Measurements from ENCODE around the gene TMEM115.

TMEM115 gene

GRCh38 chr3:50327943-50328691, 31.2 kb downstream of the TMEM115 start, which contains the start of gene TUSC2:
Gene TUSC2 (minus strand): TSS chr3:50328223. CDS start chr3:50328099, 124 bp downstream.
- DNase-seq, result peak; percentile 93

DNA sequence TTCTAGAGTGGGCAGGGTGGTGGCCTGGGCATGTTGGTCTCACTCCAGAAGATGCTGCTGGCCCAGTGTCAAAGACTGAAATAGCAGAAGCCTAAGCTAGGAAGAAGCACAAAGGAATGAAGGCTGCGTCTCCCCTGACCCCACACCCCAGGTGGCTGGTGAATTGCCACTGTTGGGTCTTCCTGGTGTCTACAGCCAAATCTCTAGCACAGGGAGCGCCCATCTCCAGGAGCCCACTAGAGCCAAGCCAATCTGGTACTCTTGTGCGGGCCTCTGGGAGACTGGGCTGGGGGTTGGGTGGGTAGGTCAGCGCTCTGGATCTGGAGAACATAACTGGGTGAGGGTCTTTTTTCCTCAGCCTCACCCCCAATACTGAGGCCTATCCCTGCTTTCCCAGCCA, 32.2 kb downstream of the TMEM115 start:
- DNase-seq, result no peak

- DNase-seq, result no peak
These were observed 33.2 kb downstream of the TMEM115 start for GRCh38 chr3:50326182-50326541.

DNA sequence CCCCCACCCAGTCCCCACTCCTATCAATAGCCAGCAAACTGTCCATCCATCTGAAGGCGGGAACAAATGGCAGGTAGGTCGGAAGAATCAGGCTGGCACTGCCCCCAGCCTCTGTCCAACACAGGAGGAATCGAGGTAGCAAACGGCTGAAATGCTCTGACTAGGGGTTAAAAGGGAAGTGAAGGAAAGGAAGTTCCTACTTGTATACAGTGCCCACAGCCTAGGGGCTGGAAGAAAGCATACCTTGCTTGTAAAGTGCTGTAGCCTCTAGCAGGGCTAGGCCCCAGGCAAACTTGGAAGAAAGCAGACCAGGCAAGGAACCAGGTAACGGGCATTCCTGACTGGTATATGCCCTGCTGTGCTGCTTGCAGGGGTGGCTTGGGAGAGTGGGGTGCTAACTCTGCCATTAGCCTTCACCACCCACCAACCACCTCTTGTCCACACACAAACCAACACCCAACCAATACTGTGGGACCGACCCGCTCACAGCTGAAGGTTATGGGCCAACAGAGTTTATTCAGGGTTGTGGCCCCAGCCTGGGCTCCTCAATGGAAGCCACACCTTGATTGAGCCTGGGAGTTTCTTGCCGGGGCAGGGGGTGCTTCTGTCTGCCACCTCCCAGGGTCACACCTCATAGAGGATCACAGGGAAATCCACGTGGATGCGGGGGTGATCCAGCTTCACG, 33.7 kb downstream of the TMEM115 start:
- no peak for DNase-seq

- no peak for DNase-seq
These were observed 34.2 kb downstream of the TMEM115 start for GRCh38 chr3:50325113-50325480.

DNA sequence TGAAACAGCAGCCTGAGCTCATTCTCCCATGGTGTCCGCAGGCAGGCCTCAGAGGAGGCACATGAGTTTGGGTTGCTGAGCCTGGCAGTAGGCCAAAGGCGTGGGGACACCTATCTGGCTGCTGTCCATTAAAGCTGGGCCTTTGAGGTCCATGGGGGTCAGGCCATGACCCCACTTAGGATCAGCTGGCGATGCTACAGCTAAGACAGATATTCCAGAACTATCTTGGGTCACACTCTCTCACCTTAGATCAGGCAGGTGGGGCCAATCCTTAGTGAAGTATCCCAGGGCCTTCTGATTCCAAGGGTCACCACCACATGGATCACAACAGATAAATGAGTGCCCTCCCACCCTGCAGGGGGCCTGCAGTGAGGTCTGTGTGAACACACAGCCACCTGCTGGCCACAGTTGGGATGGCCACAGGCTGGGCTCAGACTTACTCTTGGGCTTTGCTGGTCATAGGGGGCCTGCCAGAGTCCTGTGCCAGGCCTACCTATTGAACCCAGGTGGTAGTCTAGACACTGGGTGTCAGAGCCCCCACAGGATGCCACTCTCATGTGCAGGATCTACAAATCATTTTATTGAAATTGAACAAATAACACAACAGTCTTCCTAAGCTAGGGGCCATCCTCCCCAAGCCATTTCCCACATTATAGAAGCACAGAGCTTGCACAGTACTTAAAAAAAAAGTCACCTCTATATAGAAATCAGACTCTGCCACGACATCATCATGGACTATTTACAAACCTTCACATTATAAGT, 34.8 kb downstream of the TMEM115 start:
- peak; percentile 61 for DNase-seq

- DNase-seq, result no peak
These were observed 35.6 kb downstream of the TMEM115 start for GRCh38 chr3:50323614-50324199.

DNA sequence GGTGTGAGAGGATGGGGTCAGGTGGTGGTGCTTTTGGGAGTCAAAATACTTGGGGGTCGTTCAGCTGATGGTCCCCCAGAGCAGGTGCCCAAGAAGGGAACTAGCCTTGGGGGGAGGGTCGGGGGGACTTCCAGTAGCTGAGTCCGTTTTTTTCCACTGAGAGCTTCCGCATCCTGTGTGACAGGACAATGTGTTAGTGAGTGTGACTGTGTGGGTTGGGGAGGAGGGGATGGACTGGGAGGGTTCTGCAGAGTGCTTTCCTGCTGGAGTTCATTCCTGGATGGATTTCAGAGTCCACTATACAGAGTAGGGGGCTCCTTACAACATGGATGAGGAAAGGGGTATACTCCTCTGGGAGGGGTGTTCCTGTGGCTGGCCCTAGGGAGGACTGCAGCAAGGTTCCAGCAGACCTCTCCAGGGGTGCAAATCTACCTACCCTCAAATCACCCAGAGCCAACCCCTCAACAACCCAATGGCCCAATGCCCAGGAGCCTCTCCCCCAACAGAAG, 36.2 kb downstream of the TMEM115 start:
- no peak for DNase-seq

GRCh38 chr3:50322386-50323091, 36.8 kb downstream of the TMEM115 start, which contains the start of gene HYAL2:
Gene HYAL2 (minus strand): TSS chr3:50322745. CDS start chr3:50320489, 2,256 bp downstream.
- DNase-seq, result no peak

DNA sequence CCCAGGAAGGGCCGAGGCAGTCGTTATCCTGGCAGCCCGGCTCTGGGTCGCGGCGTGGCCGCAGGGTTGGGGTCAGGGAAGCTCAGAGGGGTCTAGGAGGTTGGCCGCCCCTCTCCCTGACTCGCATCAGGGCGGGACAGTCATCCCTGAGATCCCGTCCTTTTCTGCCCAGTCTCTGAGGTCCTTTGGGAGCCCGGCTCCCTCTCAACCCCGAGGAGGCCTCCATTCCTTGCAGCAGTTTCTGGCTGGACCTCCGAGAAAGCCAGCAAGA, 37.3 kb downstream of the TMEM115 start:
- DNase-seq, result no peak

DNA sequence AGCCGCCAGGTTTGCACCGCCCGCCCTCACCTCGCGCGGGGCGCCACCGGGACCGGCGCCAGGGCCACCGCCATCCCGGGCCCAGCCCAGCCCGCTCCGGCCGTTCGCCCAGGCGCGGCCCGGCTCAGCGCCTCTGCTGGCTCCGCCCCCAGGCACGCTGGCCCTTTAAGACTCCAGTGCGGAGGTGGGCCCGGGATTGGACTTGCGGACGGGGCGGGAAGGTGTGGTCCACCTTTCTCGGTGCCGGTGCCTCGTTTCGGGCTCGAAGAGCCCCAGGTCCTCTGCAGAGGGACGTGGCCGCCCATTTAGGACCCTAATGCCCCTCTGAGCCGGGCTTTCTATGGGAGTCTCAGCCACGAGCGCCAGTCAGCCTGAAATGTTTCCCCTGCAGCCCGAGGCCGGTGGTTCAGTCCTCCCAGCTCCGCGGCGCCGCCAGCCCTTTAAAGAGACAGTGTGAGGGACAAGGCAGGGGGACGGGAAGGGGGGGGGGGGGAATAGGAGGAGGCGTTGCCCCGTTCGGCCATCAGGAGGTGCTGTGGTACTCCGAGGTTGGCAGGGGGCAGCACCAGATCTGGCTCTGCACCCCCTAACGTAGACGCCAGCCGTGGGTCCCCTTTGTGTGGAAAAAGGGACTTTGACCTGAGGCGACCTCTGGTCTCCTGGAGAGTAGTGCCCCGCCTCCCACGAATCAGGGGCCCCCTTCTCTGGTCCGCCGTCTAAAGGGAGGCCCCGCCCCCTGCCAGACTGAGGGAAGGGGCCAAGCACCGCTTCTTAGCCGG, 37.8 kb downstream of the TMEM115 start:
- peak; percentile 85 for DNase-seq

DNA sequence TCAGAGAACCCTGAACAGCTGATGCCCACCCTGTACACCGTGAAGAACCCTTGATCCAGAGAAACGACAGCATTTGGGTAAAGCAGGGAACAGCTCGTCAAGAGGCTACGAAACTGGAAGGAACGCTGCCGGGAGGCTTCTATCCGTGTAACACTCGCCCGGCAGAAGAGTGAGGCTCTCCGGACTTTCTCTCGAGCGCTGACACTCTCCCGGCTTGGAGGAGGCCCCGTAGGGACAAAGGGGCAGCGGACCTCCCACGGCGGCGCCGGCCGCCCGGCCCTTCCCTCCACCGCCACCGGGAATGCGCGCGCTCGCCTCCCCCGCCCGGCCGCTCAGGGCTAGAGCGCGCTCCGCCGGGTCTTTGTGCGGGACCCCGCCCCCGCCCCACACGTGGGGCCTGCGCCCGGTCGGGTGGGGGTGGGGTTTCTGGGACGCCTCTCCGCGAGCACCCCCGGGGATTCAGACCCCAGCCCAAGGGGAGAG, 38.4 kb downstream of the TMEM115 start:
- DNase-seq, result no peak

- no peak for DNase-seq
These were observed 39.3 kb downstream of the TMEM115 start for GRCh38 chr3:50319894-50320625.

DNA sequence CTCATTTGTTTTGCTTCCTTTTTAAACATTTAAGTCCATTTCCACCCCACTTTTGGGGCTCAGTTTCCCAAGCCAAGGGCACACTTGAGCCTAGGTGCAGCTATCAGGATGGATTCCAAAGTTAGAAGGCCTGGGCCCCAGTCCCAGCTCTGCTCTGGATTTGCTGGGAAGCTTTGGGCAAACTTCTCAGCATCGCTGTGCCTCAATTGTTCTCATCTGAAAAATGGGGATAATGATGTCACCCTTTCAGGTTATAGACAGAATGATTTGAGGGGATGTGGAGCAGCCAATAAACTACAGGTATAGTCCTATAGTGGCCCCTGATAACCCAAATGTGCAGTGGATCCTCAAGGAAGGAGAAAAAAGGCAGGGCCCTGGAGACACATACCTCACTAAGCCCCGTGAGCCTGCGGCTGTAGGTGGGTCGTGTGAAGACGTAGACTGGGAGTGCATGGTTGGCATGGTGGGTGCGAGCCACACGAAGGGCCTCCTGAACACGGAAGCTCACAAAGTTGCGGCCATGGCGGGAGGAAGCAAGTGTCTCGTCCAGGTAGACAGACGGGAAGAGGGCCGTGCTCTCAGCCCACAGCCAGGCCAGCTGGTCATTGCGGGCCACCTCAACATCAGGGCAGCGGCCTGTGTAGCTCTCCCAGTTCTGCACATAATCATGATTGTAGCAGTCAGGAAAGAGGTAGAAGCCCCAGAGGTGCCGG, 40.0 kb downstream of the TMEM115 start:
- no peak for DNase-seq

DNA sequence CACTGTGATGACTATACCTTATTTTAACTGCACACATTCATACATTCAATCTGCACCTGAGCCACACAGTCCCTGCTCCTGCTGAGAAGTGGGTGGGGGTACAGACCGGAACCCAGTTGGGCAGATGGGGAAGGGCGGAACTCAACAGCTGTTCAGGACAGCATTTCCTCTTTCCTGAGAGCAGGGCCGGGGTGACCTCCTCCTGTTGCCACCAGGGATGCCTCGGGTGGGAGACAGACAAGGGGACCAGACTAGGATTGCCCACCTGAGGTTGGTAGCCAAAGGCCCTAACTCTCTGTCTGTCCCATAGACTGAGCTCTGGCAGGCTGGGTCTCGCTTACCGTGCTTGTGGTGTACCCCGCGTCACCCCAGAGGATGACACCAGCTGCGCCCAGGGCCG, 40.7 kb downstream of the TMEM115 start:
- no peak for DNase-seq

DNA sequence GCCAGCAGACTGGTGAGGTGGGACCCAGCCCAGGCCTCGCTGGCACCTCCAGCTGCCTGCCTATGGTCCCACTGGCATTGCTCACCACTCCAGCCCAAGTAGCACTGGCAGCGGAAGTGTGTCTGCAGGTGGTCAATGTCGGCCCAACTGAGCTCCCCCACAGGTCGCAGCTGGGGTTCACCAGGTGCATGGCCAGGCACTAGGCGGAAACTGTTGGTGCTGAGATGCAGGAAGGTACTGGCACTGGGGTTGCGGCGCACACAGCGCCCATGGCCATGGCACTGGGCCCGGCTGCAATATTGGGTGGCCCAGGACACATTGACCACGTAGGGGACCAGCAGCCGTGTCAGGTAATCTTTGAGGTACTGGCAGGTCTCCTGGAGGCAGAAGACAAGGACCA, 41.2 kb downstream of the TMEM115 start:
- DNase-seq, result no peak

- no peak for DNase-seq
These were observed 42.0 kb downstream of the TMEM115 start for GRCh38 chr3:50317300-50317699.

GRCh38 chr3:50316657-50317242, 42.6 kb downstream of the TMEM115 start:
- DNase-seq, result no peak

DNA sequence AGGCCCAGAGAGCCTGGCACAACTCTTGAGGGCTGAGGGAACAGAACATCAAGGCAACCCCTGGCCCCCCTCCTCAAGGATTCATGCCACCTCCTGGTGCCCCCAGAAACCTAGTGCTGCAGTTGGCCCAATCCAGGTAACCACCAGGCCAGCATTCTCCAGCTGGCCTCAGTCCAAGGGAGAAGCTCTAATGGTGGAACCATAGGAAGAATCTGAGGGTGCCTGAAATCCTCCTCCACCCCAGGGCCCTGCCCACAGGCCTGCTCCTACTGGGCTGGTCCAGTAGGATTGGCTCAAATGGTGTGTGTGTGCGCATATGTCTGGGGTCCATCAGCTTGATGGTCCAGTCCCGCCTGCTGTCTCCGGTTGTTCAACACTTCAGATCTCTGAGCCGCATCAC, 44.5 kb downstream of the TMEM115 start:
- DNase-seq, result no peak

- DNase-seq, result no peak
These were observed 45.0 kb downstream of the TMEM115 start for GRCh38 chr3:50314342-50314741.
